Measurements from ENCODE around the gene TMEM61. TPM values are rescaled to one million over a fixed set of nuclear protein-coding genes. Genes with fewer than 3 reads are reported as not detected.
A peak's percentile ranks its signal among the peaks of the same experiment; 100 is the strongest.

TMEM61 gene
- total RNA-seq, 1 experiment from 2014 or later, result 0.95 TPM

DNA sequence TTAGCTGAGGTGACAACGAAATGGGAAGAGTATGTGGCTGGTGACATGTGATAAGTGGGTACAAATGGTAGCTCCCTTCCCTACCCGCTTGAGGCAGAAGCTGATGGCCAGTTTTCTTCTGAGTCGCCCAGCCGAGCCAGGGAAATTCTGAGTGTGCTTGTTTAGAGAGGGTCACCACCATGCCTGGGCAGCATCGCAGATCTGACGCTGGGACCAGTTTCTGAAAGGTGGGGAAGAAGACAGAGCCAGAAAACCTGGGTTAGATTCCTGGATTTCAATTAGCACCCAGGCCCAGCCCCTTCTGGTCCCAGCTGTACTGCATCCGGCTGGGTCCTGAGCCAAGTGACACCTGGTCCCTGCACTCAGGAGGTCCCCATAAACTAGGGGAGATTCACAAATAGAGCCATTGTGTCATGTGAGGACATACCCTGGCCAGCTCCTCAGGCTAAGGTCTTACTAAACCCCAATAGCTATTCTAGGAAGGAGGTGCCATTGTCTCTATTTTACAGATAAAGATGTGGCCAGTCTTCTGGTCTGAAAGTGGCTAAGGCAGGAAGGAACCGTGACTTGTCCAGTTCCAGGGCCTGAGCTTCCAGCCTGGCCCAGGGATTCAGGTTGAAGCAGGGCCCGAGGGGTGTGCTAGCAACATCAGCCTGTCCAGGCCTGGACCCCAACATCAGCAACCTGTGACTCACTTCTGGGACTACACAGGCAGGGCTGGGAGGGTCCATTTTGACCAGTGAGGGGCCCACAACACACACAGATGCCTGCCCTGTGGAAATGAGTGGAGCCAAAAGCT lies 1.7 kb upstream of the TMEM61 start:
- DNase-seq (no peak), ATAC-seq (no peak)
- BruUV-seq (replicated peaks), result no TSS peak
- Histone ChIP-seq H3K9ac (ENCODE audit: low read length) (no peak overlapping the region), H3K36me3 (ENCODE audit: low read depth, low read length) (no peaks in the 10 kb centered on the region), H3K4me3 (ENCODE audit: low read length) (no peak overlapping the region), H3K27ac (ENCODE audit: low read length) (no peak overlapping the region), H3K9me2 (replicated peaks; ENCODE audit: low read length) (no peaks in the 10 kb centered on the region), H3F3A (ENCODE audit: low read length, unreplicated experiment) (no peaks in the 10 kb centered on the region), H3K79me2 (ENCODE audit: low read length) (no peaks in the 10 kb centered on the region), H4K20me1 (ENCODE audit: low read length) (no peaks in the 10 kb centered on the region), H2AFZ (ENCODE audit: low read length) (no peak overlapping the region), H3K4me1 (ENCODE audit: insufficient read depth, low read length) (peaks cover 17% of the 10 kb centered on the region), H3K27me3 (ENCODE audit: low read length) (no peaks in the 10 kb centered on the region), H3K9me3 (ENCODE audit: low read length) (no peaks in the 10 kb centered on the region), H3K4me2 (ENCODE audit: low read length) (no peak overlapping the region)
- CTCF ChIA-PET, result no interaction called here
- intact Hi-C loops (cut with micrococcal nuclease), result no loop called here
- POLR2A ChIA-PET (ENCODE audit: unreplicated experiment), result no interaction called here
- TF ChIP-seq EZH2phosphoT487 (IDR thresholded peaks at IDR 0.05; ENCODE audit: borderline replicate concordance, low read length) (no peak), EZH2 (IDR thresholded peaks at IDR 0.05; ENCODE audit: low read length, unreplicated experiment) (no peak)
- TF ChIP-seq, protein P1, sequence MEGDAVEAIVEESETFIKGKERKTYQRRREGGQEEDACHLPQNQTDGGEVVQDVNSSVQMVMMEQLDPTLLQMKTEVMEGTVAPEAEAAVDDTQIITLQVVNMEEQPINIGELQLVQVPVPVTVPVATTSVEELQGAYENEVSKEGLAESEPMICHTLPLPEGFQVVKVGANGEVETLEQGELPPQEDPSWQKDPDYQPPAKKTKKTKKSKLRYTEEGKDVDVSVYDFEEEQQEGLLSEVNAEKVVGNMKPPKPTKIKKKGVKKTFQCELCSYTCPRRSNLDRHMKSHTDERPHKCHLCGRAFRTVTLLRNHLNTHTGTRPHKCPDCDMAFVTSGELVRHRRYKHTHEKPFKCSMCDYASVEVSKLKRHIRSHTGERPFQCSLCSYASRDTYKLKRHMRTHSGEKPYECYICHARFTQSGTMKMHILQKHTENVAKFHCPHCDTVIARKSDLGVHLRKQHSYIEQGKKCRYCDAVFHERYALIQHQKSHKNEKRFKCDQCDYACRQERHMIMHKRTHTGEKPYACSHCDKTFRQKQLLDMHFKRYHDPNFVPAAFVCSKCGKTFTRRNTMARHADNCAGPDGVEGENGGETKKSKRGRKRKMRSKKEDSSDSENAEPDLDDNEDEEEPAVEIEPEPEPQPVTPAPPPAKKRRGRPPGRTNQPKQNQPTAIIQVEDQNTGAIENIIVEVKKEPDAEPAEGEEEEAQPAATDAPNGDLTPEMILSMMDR (conservative IDR thresholded peaks at IDR 0.05; ENCODE audit: low read depth, low read length), result no peak

DNA sequence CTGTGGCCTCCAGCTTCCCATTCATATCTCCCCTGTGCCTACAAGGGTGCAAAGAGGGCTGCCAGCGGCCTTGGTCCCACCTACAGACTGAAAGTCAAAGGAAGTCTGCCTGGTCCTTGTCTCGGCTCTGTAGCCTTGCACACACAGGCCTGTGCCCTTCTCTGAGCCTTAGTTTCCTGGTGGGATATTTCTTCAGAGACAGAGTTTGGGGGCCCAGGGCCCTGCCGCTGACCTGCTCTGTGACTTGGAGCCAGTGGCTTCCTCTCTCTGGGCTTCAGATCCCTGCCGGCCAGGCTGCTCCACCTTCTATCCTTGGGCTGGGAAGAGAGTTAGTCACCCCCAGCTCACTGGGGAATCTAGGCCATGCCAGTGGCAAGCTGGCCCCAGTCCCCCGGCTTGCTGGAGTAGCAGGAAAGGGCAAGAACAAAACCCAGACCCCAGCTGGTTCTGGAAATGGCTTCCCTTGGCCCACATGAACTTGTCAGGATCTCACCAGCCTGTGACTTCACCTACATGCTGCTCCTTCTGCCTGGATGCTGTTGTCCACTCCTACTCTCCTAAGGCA lies 1.0 kb upstream of the TMEM61 start:
- ATAC-seq (no peak), DNase-seq (no peak)
- Histone ChIP-seq H3K9me2 (replicated peaks; ENCODE audit: low read length) (no peaks in the 10 kb centered on the region), H3K4me2 (ENCODE audit: low read length) (peak overlapping the region; percentile 98; the same call in 1 of the 2 replicates), H3K9ac (ENCODE audit: low read length) (no peak overlapping the region), H3K36me3 (ENCODE audit: low read depth, low read length) (no peaks in the 10 kb centered on the region), H3K4me1 (ENCODE audit: insufficient read depth, low read length) (peaks cover 17% of the 10 kb centered on the region), H3K9me3 (ENCODE audit: low read length) (no peaks in the 10 kb centered on the region), H4K20me1 (ENCODE audit: low read length) (no peaks in the 10 kb centered on the region), H3K4me3 (ENCODE audit: low read length) (no peak overlapping the region), H3K27me3 (ENCODE audit: low read length) (no peaks in the 10 kb centered on the region), H3K27ac (ENCODE audit: low read length) (no peak overlapping the region), H3K79me2 (ENCODE audit: low read length) (no peaks in the 10 kb centered on the region), H2AFZ (ENCODE audit: low read length) (no peak overlapping the region), H3F3A (ENCODE audit: low read length, unreplicated experiment) (no peaks in the 10 kb centered on the region)
- no TSS peak for BruUV-seq (replicated peaks)
- TF ChIP-seq EZH2phosphoT487 (IDR thresholded peaks at IDR 0.05; ENCODE audit: borderline replicate concordance, low read length) (no peak), EZH2 (IDR thresholded peaks at IDR 0.05; ENCODE audit: low read length, unreplicated experiment) (no peak)
- TF ChIP-seq, protein P1 (conservative IDR thresholded peaks at IDR 0.05; ENCODE audit: low read depth, low read length), result no peak
- intact Hi-C loops (cut with micrococcal nuclease), result no loop called here
- ChIA-PET POLR2A (ENCODE audit: unreplicated experiment) (no interaction called here), CTCF (no interaction called here)

DNA sequence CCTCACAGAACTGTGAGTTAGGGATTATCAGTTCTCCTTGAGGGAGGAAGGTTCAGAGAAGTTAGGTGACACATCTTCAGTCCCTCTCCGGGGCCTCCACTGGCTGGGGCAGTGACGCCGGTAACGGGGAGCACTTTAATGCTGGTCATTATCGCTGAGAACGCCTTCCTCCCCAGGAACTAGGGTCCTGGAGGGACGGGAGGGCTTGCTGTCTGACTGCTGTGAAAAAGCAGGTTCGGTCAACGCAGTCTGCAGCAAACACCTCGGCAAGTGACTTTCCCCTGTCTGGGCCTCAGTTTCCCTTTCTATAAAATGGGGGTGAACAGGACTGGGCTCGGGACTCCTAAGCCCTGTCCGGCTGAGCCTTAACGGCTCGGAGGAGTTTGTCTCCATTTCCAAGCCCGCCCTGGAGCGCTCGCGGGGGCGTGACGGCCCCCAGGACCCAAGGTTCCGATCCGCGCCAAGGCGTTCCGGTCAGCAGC lies 341 bp upstream of the TMEM61 start:
- Histone ChIP-seq H3K9ac (ENCODE audit: low read length) (0 out of 2 replicates have a peak overlapping the region, but pooled peaks have one; percentile 29), H2AFZ (ENCODE audit: low read length) (peak overlapping the region; percentile 93), H3K27ac (ENCODE audit: low read length) (no peak overlapping the region), H3K4me2 (ENCODE audit: low read length) (peak overlapping the region; percentile 98), H3K9me3 (ENCODE audit: low read length) (no peaks in the 10 kb centered on the region), H3K36me3 (ENCODE audit: low read depth, low read length) (no peaks in the 10 kb centered on the region), H3K4me3 (ENCODE audit: low read length) (peak overlapping the region; percentile 72), H3K79me2 (ENCODE audit: low read length) (no peaks in the 10 kb centered on the region), H3F3A (ENCODE audit: low read length, unreplicated experiment) (no peaks in the 10 kb centered on the region), H4K20me1 (ENCODE audit: low read length) (no peaks in the 10 kb centered on the region), H3K27me3 (ENCODE audit: low read length) (no peaks in the 10 kb centered on the region), H3K4me1 (ENCODE audit: insufficient read depth, low read length) (peaks cover 17% of the 10 kb centered on the region), H3K9me2 (replicated peaks; ENCODE audit: low read length) (no peaks in the 10 kb centered on the region)
- ATAC-seq (peak; percentile 5; the same call in 1 of the 2 replicates), DNase-seq (no peak)
- intact Hi-C loops (cut with micrococcal nuclease), result no loop called here
- CTCF ChIA-PET, result no interaction called here
- BruUV-seq (replicated peaks), result no TSS peak
- POLR2A ChIA-PET (ENCODE audit: unreplicated experiment), result no interaction called here
- TF ChIP-seq, protein P1 (conservative IDR thresholded peaks at IDR 0.05; ENCODE audit: low read depth, low read length), result no peak
- TF ChIP-seq EZH2phosphoT487 (IDR thresholded peaks at IDR 0.05; ENCODE audit: borderline replicate concordance, low read length) (no peak), EZH2 (IDR thresholded peaks at IDR 0.05; ENCODE audit: low read length, unreplicated experiment) (no peak)

All from PC-3 (cell line).